ENCODE results near the gene IFIT1B.
"Not testable (repeated sequence)": the region's sequence is repeated elsewhere in the genome, so short reads cannot be mapped to it uniquely, and the experiment has no call there.

Gene IFIT1B

GRCh38 chr10:89348975-89349374 lies 28.9 kb upstream of the IFIT1B start:
- DNase-seq (ENCODE audit: low spot score), result no peak

GRCh38 chr10:89350631-89351315 lies 27.1 kb upstream of the IFIT1B start:
- DNase-seq (ENCODE audit: low spot score), result not testable (repeated sequence)

- DNase-seq (ENCODE audit: low spot score), result no peak
Observed at GRCh38 chr10:89351412-89351779, 26.5 kb upstream of the IFIT1B start.

- no peak for DNase-seq (ENCODE audit: low spot score)
Observed at GRCh38 chr10:89351780-89352597, 25.9 kb upstream of the IFIT1B start.

- no peak for DNase-seq (ENCODE audit: low spot score)
Observed at GRCh38 chr10:89352802-89353201, 25.1 kb upstream of the IFIT1B start.

GRCh38 chr10:89355394-89355931 lies 22.4 kb upstream of the IFIT1B start:
- no peak for DNase-seq (ENCODE audit: low spot score)

DNA sequence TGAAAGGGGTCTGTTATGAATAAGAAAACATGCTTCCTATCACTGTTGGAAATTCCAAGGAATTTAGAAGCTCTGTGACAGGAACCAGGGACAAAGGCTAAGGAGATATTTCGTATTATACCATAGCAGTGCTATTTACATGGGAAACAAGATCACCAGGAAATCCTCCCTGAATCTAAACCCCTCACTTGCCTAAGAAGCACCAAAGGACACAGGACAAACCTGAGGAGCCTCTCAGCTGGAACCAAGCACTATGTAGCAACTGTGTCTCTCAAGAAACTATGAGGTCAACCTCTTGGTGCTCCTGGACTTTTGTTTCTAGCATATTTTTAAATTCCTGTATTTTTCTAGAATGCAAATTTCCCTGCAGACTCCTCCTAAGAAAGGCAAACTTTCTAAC lies 20.8 kb upstream of the IFIT1B start:
- DNase-seq (ENCODE audit: low spot score), result no peak

DNA sequence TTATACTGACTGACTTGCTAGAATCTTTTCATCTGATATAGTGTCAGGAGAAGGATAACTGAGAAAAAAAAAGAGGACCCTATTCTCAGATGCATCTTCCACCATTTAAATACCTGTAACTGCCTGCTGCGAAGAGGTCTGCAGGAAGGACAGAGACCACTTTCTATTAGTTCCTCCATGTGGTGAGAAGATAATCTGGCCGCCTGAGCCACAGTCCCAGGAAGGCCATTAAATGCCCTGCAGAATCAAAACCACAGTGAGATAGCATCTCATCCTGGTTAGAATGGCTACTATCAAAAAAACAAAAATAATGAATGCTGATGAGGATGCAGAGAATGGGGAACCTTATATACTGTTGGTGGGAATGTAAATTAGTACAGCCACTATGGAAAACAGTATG lies 19.9 kb upstream of the IFIT1B start:
- DNase-seq (ENCODE audit: low spot score), result no peak

DNA sequence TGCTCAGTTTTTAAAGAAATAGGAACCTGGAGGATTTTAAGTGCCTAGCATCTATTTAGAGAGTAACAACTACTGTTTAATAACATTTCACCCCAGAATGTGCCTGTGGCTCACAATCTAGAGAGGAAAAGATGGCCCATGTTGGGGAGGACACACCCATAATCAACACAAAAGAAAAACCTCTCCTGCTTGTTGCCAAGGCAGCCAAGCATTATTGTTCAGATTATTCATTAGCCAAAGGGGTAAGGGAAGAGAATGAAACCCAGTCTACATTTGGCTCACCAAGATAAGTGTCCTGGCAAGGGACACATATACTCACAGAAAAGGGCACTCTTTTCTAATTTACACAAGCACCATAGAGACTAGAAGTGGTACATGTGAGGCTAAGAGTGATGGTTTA lies 17.7 kb upstream of the IFIT1B start:
- no peak for DNase-seq (ENCODE audit: low spot score)

- no peak for DNase-seq (ENCODE audit: low spot score)
Observed at GRCh38 chr10:89362929-89363328, 14.9 kb upstream of the IFIT1B start.

DNA sequence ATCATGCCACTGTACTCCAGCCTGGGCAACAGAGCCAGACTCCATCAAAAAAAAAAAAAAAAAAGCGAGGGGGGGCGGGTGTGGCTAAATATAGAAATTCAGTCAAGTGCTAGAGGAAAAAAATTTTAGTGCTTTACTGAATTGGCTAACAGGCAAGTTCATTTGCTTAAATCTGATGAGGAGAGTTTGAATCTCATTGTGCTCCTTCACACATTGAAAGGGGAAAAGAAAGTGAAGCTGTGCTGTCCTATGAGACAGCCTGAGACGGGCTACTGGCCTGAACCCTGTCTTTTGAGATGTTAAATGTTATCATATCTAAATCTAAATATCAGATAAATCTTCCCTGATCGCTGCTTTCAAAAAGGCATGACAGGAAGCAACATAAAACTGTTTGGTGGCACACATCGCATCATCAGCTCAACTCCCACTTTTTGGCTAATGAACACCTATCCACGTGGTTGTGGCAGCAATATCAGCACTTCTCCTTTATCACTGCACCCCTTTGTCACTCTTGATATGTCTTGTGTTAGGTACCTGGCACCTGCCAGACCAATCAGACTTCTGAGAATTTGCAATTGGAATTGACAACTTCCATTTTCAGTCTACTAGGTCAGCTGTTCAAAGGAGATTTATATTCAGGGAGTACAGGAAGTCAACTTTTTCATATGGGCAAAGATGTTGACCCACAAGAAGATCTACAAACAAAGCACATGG lies 14.0 kb upstream of the IFIT1B start:
- DNase-seq (ENCODE audit: low spot score), result no peak

- no peak for DNase-seq (ENCODE audit: low spot score)
Observed at GRCh38 chr10:89364531-89364930, 13.3 kb upstream of the IFIT1B start.

DNA sequence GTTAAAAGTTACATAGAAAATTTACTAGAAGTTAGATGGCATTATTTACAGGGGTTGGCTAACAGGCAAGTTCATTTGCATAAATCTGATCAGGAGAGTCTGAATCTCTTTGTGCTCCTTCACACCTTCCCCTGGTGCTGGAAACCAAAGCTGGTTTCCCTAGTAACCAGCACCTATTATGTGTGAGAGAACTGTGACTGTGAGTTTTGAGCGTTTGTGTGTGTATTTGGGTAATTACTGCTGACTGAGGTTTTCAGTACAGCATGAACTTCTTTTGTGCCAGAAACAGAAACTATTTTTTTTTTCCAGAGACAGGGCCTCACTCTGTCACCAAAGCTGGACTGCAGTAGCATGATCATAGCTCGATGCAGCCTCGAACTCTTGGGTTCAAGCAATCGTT lies 10.3 kb upstream of the IFIT1B start:
- peak; percentile 25 for DNase-seq (ENCODE audit: low spot score)

DNA sequence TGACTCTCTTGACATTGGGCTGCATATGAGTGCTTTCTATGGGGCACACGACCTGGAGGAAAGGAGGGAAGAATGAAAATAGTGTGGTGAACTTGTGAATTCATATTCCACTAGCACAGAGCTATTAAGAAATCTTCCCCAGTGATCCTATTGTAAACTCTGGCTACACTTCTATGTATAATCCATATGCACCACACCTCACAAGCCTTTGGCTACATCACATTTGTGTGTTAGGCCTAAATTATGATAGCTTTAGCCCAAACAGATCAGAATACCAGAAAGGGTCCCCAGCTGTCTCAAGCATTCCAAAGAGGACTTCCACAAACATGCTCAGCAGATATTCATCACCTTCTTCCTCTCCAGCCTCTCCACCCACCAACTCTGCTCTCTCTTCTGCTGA lies 9.7 kb upstream of the IFIT1B start:
- no peak for DNase-seq (ENCODE audit: low spot score)

GRCh38 chr10:89369156-89370105 lies 8.4 kb upstream of the IFIT1B start:
- peak; percentile 20 for DNase-seq (ENCODE audit: low spot score)

GRCh38 chr10:89371079-89371478 lies 6.8 kb upstream of the IFIT1B start:
- no peak for DNase-seq (ENCODE audit: low spot score)

GRCh38 chr10:89371987-89372386 lies 5.9 kb upstream of the IFIT1B start:
- DNase-seq (ENCODE audit: low spot score), result no peak

DNA sequence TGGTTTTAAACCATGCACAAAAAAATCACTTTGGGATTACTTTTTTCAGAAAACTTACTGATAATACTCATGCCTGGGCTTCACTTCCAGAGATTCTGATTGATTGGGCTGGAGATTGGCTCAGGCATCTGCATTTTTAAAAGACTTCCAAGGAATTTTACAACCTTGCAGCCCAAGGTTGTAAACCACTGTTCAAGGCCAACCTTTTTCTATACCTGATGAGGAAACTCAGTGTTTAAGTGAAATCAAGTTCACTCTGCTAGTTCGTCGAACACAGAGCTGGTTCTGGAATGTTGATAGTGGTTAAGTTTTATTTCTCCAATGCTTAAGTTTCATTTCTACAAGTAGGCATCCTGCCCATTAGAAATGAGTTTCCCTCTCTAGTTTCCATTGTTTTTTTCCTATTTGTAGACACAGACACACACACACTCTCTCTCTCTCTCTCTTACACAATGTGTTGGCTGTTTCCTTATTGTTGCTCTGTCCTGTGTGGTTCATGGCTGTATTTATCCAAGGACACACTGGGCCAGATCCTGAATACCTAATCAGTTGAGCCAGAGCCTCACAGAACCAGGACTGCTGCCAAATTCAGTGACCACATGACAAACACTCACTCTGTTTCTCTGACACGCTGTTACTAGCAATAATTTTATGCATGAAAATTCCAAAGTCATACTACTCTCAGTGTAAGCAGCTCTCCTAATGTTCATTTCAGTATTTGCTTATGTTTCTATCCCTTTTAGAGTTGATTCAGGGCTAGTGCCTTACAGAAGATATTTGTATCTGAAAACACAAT lies 3.7 kb upstream of the IFIT1B start:
- DNase-seq (ENCODE audit: low spot score), result no peak

GRCh38 chr10:89374713-89375141 lies 3.1 kb upstream of the IFIT1B start:
- DNase-seq (ENCODE audit: low spot score), result no peak

GRCh38 chr10:89379103-89379502 lies 1.2 kb downstream of the IFIT1B start:
- no peak for DNase-seq (ENCODE audit: low spot score)

GRCh38 chr10:89382757-89383156 lies 4.9 kb downstream of the IFIT1B start:
- DNase-seq (ENCODE audit: low spot score), result no peak
